Measurements from ENCODE around the gene SEMA3F.
"Not testable (repeated sequence)": the region's sequence is repeated elsewhere in the genome, so short reads cannot be mapped to it uniquely, and the experiment has no call there.

The SEMA3F gene

DNA sequence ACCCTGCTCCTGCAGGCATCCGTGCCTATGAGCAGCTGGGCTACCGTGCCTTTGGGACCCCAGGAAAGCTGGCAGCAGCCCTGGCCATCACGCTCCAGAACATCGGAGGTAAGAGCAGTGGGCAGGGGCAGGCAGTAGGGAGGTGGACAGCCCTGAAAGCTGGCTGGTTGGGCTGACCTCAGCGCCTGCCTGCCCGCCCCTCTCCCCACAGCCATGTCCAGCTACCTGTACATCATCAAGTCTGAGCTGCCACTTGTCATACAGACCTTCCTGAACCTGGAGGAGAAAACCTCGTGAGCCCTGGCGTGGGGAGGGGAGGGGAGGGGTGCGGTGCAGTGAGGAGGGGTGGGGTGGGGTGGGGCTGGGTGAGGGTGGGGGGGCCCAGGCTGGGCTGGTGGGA lies 60.4 kb downstream of the SEMA3F start:
- no peak for DNase-seq

DNA sequence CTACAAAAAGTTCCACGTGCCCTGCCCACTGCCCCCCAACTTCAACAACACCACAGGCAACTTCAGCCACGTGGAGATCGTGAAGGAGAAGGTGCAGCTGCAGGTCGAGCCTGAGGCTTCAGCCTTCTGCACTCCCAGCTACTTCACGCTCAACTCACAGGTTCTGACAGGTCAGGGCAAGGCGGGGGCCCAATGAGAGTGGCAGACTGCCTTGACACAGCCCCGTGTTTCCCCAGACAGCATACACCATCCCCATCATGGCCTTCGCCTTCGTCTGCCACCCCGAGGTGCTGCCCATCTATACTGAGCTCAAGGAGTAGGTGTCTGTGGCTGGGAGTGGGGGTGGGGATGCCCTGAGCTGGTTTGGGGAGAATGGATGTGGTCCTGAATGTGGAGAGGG lies 62.6 kb downstream of the SEMA3F start:
- no peak for DNase-seq

DNA sequence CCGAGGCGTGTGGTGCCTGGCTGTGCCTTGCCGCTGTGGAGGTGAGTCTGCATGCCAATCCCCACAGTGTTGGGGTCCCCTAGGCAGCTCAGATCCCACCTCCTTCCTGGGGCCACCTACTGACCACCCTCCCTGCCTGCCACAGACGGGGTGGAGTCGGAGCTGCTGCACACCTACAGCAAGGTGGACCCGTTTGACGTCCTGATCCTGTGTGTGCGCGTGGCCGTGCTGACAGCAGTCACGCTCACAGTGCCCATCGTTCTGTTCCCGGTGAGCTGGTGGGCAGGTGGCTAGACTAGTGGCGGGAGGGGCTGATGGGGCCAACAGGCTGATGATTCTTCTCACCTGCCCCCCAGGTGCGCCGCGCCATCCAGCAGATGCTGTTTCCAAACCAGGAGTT lies 63.3 kb downstream of the SEMA3F start:
- no peak for DNase-seq

DNA sequence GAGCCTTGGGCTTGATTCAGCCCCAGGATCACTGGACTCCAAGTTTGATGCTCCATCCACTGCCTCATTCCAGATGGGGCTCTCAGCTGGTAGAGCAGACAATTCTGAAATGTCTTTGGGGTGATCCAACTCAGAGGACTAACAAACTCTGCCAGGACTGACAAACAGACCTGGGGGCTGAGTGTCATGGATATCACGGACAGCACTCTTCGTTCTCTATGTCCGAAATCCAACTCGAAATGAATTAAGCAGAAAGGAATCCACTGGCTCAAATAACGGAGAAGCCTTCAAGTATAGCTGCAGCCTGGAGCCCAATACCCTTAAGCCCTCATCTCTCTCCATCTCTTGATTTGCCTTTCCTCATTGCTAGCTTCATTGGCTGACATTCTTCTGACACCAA lies 64.2 kb downstream of the SEMA3F start:
- DNase-seq, result no peak

DNA sequence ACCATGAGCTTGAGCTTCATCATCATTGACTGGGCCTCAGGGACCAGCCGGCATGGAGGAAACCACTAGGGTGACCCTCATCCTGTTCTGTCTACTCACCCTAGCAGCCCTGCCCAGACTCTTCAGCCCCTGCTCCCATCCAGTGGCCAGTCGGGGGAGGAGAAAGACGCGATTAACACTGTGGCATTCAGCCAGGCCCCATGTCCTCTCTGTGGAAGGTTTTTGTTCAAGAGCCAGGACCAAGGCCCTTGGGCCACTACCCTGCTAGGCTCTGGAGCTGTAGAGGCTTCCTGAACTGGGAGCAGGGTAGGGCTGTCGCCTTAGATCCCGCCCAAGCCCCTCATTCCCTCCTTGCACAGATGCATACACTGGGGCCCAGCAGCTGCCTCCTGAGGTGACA lies 65.0 kb downstream of the SEMA3F start:
- DNase-seq, result no peak

DNA sequence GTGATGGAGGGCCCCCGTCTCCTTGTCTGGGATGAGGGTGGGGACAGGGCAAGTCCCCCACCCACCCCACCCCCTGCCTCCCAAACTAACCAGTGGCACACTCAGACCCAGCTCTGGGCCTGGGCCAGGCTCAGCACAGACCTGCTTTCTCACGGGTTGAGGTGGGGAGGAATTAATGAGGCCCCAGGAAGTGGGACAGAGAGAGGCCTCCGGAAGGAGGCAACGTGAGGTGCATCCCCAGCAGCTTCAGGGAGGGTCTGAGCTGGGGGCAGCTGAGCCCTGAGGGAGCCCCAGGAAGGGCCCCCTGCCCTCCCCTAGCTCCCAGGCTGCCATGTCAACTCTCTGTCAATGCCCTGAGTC lies 65.9 kb downstream of the SEMA3F start:
- no peak for DNase-seq

GRCh38 chr3:50221411-50222168 lies 66.5 kb downstream of the SEMA3F start:
- no peak for DNase-seq

DNA sequence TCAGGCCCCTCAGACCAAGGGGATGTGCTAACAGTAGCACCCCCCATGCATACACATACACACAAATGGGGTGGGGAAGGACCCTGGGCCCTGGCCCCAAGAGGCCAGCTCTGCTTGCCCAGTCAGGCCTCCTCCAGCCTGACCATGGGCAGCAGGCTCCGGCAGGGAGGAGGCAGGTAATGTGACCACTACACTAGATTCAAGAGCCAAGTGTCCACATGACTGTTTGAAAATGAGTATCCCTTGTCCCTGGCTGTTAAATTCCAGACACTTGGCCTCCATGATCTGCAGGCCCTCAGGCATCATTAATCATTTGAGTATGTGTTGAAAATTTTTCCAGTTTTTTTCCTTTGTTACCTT lies 67.0 kb downstream of the SEMA3F start:
- no peak for DNase-seq

- DNase-seq, result no peak
These were observed 69.5 kb downstream of the SEMA3F start for GRCh38 chr3:50224639-50225038.

GRCh38 chr3:50226888-50227389 lies 71.8 kb downstream of the SEMA3F start:
- DNase-seq, result no peak

- DNase-seq, result peak; percentile 59
These were observed 72.5 kb downstream of the SEMA3F start for GRCh38 chr3:50227390-50228183.

GRCh38 chr3:50228184-50228763 lies 73.2 kb downstream of the SEMA3F start:
- not testable (repeated sequence) for DNase-seq

GRCh38 chr3:50229490-50229889 lies 74.4 kb downstream of the SEMA3F start:
- DNase-seq, result no peak

DNA sequence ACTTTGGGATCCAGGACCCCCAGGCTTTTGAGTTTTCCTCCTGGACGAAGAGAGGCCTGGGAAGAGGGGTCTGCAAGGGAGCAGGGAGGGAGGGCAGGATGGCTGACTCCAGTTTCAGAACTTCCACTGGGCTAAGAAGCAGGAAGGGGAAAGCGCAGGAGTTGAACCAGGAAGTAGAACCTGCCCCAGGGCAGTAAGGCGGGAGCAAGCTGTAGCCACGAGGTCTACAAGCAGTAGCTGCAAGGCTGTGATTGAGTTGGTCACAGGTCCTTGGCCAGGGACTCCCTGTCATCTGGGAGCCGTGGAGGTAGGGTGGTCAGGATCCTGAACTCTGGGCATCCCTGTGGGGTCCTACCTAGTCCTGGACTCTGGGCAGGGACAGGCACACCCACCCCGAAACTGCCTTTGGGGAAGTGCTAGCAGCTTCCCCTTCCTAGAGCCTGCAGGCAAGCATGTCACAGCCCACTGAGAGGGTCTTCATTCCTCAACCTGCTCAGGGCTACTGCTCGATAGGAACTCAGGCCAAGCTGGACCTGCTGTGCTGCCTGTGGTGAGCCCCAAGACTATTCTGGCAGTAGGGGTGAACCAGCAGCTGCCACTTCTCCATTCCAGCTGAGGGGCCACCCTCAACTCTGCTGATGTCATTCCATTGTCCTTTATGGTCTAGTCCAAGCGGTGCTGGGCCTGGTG lies 75.1 kb downstream of the SEMA3F start:
- no peak for DNase-seq

DNA sequence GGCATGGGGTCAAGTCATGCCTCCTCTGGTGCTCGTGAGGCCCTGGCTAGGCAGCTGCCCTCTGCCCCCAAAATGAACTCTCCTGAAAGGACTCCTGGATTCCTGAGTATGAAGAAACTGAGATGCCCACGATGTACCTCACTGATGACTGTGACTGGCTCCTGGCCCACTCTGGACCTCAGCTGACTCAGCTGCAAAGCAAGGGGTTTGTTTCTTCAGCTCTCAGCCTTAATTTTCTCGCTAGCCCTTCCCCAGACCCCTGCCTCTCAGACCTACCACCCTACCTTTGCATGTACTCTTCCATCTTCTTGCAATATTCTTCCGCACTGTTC lies 75.6 kb downstream of the SEMA3F start:
- no peak for DNase-seq

GRCh38 chr3:50231581-50231980 lies 76.5 kb downstream of the SEMA3F start:
- DNase-seq, result no peak

DNA sequence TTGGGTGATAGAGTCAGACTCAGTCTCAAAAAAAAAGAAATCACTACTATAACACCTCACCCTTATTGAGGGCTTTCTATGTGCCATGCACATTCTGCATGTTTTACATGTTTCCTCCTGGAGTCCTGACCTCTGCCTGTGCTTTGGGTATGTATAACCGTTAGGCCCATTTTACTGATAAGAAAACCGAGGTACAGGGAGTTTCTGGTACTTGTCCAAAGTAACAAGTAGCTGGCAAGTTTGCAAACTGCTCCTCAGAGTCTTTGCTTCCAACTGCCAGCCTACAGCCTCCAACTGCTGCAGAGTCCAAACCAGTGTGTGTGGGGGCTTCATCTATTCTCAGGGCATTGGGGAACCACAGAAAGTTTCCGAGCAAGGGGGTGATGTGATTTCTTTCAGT lies 77.2 kb downstream of the SEMA3F start:
- no peak for DNase-seq

GRCh38 chr3:50233176-50233575 lies 78.1 kb downstream of the SEMA3F start:
- no peak for DNase-seq

GRCh38 chr3:50235716-50236483 lies 80.8 kb downstream of the SEMA3F start, which contains the start of gene GNAI2:
TSS of gene GNAI2 (plus strand) at chr3:50236204. CDS start at chr3:50236336, 132 bp downstream.
- peak; percentile 72 for DNase-seq

GRCh38 chr3:50236484-50237132 lies 81.5 kb downstream of the SEMA3F start:
- no peak for DNase-seq

- no peak for DNase-seq
These were observed 82.1 kb downstream of the SEMA3F start for GRCh38 chr3:50237133-50237651.

Measured in NCI-H2081 treated with DMSO at 0.1 percent for 48 hours (cell line).